Cardiac fibroblast (primary cell): ENCODE results near the gene TMEM108.

ENCODE experiments used
- DNase-seq, 2 donors: peaks; one replicate each; pipeline versions ENCODE4 v3.0.0 to v3.0.0-alpha.2; 2010; ENCODE audit warnings: low read depth in 2 of 2
- H3K4me3 ChIP-seq, 2 donors: replicated peaks in 1 of 2; 1 replicate in 1 of 2; 2 replicates in 1 of 2; pipeline ENCODE4 v1.5.1; 2011; ENCODE audit warnings: low read depth in 2 of 2, low read length in 2 of 2, mild to moderate bottlenecking in 2 of 2, moderate library complexity in 1 of 2
- CTCF ChIP-seq: IDR thresholded peaks from one replicate; pipeline ENCODE4 v1.5.1; 2011; ENCODE audit warnings: low read depth, mild to moderate bottlenecking, low read length, inconsistent platforms

Gene TMEM108

GRCh38 chr3:133400006-133400515 is 361.9 kb downstream of the TMEM108 start, which contains the start of gene BFSP2:
Gene BFSP2, plus strand, starts transcription at chr3:133400056. Its CDS starts 28 bp downstream, at chr3:133400084.
- no peak for TF ChIP-seq CTCF
- no peak within 1 kb of the TSS for H3K4me3 ChIP-seq
- DNase-seq: no peak

- no peak for TF ChIP-seq CTCF
- DNase-seq: peak in 1 of 2 donors; percentile 42
- no peak overlapping the region for H3K4me3 ChIP-seq
Observed at GRCh38 chr3:133401374-133402135, 363.4 kb downstream of the TMEM108 start.

GRCh38 chr3:133404920-133405319 is 366.7 kb downstream of the TMEM108 start:
- TF ChIP-seq CTCF: no peak
- no peak for DNase-seq
- H3K4me3 ChIP-seq: no peak overlapping the region

- TF ChIP-seq CTCF: no peak
- no peak overlapping the region for H3K4me3 ChIP-seq
- DNase-seq: peak in 1 of 2 donors; percentile 9
Observed at GRCh38 chr3:133408366-133408765, 370.2 kb downstream of the TMEM108 start.

- H3K4me3 ChIP-seq: no peak overlapping the region
- peak; percentile 43 to 57 for DNase-seq
- no peak for TF ChIP-seq CTCF
Observed at GRCh38 chr3:133408961-133409360, 370.8 kb downstream of the TMEM108 start.

- no peak for DNase-seq
- no peak for TF ChIP-seq CTCF
- no peak overlapping the region for H3K4me3 ChIP-seq
Observed at GRCh38 chr3:133410191-133410892, 372.2 kb downstream of the TMEM108 start.
